Measurements from ENCODE around the gene SLC6A7.

The SLC6A7 gene

DNA sequence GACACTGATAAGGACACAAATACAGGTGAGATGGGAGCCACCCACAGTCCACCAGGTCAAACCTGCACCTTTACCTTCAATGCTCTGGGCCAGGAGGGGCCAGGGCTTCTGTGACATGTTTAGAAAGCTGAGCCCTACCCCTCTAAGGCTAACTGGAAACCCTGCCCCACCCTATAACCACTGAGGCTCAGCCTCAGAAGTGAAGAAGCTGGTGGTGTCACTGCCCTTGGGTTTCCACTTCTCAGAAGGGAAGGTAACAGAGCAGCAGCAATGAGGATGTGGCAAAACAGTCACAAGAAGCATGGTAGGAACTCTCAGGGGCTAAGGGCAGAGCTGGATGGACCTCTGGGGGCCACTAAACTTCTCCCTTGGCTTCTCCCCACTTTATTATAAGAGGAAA, 40.2 kb upstream of the SLC6A7 start:
- TF ChIP-seq, protein P1, sequence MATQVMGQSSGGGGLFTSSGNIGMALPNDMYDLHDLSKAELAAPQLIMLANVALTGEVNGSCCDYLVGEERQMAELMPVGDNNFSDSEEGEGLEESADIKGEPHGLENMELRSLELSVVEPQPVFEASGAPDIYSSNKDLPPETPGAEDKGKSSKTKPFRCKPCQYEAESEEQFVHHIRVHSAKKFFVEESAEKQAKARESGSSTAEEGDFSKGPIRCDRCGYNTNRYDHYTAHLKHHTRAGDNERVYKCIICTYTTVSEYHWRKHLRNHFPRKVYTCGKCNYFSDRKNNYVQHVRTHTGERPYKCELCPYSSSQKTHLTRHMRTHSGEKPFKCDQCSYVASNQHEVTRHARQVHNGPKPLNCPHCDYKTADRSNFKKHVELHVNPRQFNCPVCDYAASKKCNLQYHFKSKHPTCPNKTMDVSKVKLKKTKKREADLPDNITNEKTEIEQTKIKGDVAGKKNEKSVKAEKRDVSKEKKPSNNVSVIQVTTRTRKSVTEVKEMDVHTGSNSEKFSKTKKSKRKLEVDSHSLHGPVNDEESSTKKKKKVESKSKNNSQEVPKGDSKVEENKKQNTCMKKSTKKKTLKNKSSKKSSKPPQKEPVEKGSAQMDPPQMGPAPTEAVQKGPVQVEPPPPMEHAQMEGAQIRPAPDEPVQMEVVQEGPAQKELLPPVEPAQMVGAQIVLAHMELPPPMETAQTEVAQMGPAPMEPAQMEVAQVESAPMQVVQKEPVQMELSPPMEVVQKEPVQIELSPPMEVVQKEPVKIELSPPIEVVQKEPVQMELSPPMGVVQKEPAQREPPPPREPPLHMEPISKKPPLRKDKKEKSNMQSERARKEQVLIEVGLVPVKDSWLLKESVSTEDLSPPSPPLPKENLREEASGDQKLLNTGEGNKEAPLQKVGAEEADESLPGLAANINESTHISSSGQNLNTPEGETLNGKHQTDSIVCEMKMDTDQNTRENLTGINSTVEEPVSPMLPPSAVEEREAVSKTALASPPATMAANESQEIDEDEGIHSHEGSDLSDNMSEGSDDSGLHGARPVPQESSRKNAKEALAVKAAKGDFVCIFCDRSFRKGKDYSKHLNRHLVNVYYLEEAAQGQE (IDR thresholded peaks at IDR 0.05; ENCODE audit: low read depth), result no peak
- TF ChIP-seq, protein P2, sequence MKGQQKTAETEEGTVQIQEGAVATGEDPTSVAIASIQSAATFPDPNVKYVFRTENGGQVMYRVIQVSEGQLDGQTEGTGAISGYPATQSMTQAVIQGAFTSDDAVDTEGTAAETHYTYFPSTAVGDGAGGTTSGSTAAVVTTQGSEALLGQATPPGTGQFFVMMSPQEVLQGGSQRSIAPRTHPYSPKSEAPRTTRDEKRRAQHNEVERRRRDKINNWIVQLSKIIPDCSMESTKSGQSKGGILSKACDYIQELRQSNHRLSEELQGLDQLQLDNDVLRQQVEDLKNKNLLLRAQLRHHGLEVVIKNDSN (IDR thresholded peaks at IDR 0.05), result no peak
- TF ChIP-seq YY1 (IDR thresholded peaks at IDR 0.05; ENCODE audit: low read depth) (no peak), EGR1 (IDR thresholded peaks at IDR 0.05) (no peak), TEAD4 (IDR thresholded peaks at IDR 0.05) (no peak), EP300 (IDR thresholded peaks at IDR 0.05; ENCODE audit: borderline replicate concordance) (no peak), ZBTB7A (IDR thresholded peaks at IDR 0.05; ENCODE audit: low read depth) (no peak), RAD21 (IDR thresholded peaks at IDR 0.05; ENCODE audit: low read depth) (no peak), TCF12 (IDR thresholded peaks at IDR 0.05; ENCODE audit: low read depth) (no peak), CREB1 (IDR thresholded peaks at IDR 0.05; ENCODE audit: low read depth) (no peak), CEBPB (IDR thresholded peaks at IDR 0.05) (no peak), NFIC (IDR thresholded peaks at IDR 0.05) (no peak), FOXM1 (IDR thresholded peaks at IDR 0.05; ENCODE audit: borderline replicate concordance, low read depth) (no peak)
- TF ChIP-seq, protein P3, sequence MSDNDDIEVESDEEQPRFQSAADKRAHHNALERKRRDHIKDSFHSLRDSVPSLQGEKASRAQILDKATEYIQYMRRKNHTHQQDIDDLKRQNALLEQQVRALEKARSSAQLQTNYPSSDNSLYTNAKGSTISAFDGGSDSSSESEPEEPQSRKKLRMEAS (IDR thresholded peaks at IDR 0.05), result no peak

DNA sequence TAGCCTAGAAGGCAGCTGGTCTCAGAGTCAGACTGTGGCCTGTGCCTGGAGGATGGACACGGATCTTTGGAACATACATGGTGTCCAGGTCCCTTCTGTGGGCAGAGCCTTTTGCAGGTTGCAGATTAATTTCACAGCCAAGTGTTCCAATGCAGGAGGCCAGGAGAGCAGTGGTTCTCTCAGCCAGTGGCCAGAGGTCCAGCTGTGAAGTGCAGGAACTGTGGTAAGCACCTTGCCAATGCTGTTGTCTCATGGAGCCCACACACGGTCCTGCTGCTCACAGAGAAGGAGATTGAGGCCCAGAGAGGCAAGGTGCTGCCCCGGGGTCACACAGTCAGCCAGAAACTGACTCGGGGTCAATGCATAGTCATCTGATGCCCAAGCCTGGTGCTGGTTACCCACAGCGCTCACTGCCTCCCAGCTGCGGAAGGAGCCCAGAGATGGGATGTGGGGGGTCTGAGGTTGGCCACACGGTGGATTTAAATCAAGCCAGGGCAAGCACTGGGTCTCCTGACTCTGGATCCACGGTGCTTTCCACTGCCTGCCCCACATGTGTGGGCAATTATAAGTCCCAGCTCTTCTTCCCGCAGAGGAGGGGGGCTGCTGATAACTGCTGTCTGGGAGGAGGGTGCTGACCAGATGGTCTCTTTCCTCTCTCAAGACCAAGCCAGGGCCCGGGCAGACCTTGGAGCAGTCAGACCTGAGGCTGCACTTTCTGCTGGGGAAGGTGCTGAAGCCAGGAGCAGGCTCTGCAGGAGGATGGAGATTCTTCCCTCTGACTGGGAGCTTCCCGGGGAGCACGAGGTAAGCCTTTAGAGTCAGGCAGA, 37.0 kb upstream of the SLC6A7 start:
- TF ChIP-seq NFIC (IDR thresholded peaks at IDR 0.05) (no peak), CEBPB (IDR thresholded peaks at IDR 0.05) (no peak), YY1 (IDR thresholded peaks at IDR 0.05; ENCODE audit: low read depth) (no peak), TCF12 (IDR thresholded peaks at IDR 0.05; ENCODE audit: low read depth) (no peak), TEAD4 (IDR thresholded peaks at IDR 0.05) (no peak), CREB1 (IDR thresholded peaks at IDR 0.05; ENCODE audit: low read depth) (no peak), ZBTB7A (IDR thresholded peaks at IDR 0.05; ENCODE audit: low read depth) (no peak), FOXM1 (IDR thresholded peaks at IDR 0.05; ENCODE audit: borderline replicate concordance, low read depth) (no peak), EGR1 (IDR thresholded peaks at IDR 0.05) (no peak), TAF1 (IDR thresholded peaks at IDR 0.05; ENCODE audit: low read depth) (no peak), RAD21 (IDR thresholded peaks at IDR 0.05; ENCODE audit: low read depth) (no peak), EP300 (IDR thresholded peaks at IDR 0.05; ENCODE audit: borderline replicate concordance) (no peak)
- TF ChIP-seq, protein P2 (IDR thresholded peaks at IDR 0.05), result no peak
- TF ChIP-seq, protein P1 (IDR thresholded peaks at IDR 0.05; ENCODE audit: low read depth), result no peak
- TF ChIP-seq, protein P3 (IDR thresholded peaks at IDR 0.05), result no peak

DNA sequence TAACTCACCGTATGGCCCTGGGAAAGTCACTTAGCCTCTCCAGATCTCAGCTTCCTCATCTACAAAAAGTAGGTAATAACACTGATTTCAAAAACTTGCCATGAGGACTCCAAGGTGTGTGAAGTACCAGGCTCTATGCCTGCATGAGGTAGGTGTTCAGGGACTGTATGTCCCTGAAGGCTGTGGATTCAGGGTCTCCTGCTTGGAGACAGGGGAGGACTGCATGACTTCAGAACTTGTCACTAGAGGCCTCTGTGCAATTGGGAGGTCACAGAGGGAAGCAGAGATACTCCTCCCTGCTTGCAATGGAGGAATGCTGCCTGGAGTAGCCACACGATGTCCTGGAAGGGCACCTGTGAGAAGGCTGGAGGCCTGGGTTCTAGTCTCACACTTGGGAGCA, 36.4 kb upstream of the SLC6A7 start:
- TF ChIP-seq, protein P2 (IDR thresholded peaks at IDR 0.05), result no peak
- no peak for TF ChIP-seq FOXM1 (IDR thresholded peaks at IDR 0.05; ENCODE audit: borderline replicate concordance, low read depth)

DNA sequence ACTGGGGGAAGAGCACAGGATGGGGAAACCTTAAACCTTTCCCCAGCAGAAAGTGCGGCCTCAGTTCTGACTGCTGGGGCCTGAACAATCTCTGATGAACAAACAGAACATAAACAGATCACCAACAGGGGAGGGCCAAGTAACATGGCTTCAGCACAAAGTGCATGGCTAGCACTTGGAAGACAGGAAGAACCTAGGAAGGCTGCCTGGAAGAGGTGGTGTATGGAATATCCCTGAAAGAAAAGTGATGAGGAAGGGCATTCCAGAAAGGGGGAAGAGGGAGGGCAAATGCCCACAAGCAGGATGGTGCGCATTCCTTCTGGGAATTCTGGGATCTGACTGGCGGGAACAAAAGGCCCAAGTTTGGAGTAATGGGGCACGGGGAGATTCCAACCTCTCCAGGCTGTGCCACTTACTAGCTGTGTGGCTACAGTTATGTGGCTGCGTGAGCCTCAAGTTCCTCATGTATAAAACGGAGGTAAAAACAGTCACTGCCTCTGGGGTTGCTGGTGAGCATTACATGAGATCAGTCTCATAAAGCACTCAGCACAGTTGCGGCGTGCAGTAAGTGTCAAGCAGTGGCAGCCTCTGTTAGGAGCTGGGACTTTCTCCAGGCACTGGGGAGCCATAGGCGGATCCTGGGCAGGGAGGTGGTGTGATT, 35.8 kb upstream of the SLC6A7 start:
- no peak for TF ChIP-seq FOXM1 (IDR thresholded peaks at IDR 0.05; ENCODE audit: borderline replicate concordance, low read depth)
- no peak for TF ChIP-seq TAF1 (IDR thresholded peaks at IDR 0.05; ENCODE audit: low read depth)
- TF ChIP-seq TCF12 (IDR thresholded peaks at IDR 0.05; ENCODE audit: low read depth), result no peak
- TF ChIP-seq RAD21 (IDR thresholded peaks at IDR 0.05; ENCODE audit: low read depth), result no peak
- TF ChIP-seq, protein P2 (IDR thresholded peaks at IDR 0.05), result no peak
- TF ChIP-seq TEAD4 (IDR thresholded peaks at IDR 0.05), result no peak
- TF ChIP-seq ZBTB7A (IDR thresholded peaks at IDR 0.05; ENCODE audit: low read depth), result no peak
- no peak for TF ChIP-seq CREB1 (IDR thresholded peaks at IDR 0.05; ENCODE audit: low read depth)
- no peak for TF ChIP-seq EGR1 (IDR thresholded peaks at IDR 0.05)
- TF ChIP-seq, protein P1 (IDR thresholded peaks at IDR 0.05; ENCODE audit: low read depth), result no peak
- TF ChIP-seq NFIC (IDR thresholded peaks at IDR 0.05), result no peak
- TF ChIP-seq YY1 (IDR thresholded peaks at IDR 0.05; ENCODE audit: low read depth), result no peak
- TF ChIP-seq CEBPB (IDR thresholded peaks at IDR 0.05), result no peak
- TF ChIP-seq, protein P3 (IDR thresholded peaks at IDR 0.05), result no peak
- TF ChIP-seq EP300 (IDR thresholded peaks at IDR 0.05; ENCODE audit: borderline replicate concordance), result no peak

Measured in Ishikawa (cell line).